HUDEP-2 (cell line): ENCODE data around the gene KCNJ9.
"Not testable (repeated sequence)": the region's sequence is repeated elsewhere in the genome, so short reads cannot be mapped to it uniquely, and the experiment has no call there.

Experiments used
- DNase-seq, 76 experiments: peaks; one replicate each; lab custom pipeline; 2025; ENCODE audit not compliant: unreplicated experiment in 76 of 76; lab: John Stamatoyannopoulos, UW

KCNJ9 gene

DNA sequence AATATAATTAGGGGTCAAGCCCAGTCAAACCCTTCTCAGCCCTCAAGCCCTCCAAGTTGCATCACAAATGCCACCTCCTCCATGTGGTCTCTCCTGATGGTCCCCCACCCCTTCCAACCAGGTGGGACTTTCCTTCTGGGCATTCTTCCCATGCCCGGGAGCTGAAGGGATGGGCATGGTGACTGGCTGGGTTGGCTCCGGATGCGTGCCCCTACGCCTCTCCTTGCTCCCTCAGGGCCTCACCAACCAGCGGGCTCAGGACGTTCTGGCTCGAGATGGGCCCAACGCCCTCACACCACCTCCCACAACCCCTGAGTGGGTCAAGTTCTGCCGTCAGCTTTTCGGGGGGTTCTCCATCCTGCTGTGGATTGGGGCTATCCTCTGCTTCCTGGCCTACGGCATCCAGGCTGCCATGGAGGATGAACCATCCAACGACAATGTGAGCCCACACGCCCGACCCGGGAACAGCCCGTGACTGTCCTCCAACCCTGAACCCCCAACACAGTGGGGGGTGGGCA is 41.7 kb downstream of the KCNJ9 start:
- no peak for DNase-seq

- DNase-seq: no peak
Observed at GRCh38 chr1:160123726-160124125, 42.4 kb downstream of the KCNJ9 start.

DNA sequence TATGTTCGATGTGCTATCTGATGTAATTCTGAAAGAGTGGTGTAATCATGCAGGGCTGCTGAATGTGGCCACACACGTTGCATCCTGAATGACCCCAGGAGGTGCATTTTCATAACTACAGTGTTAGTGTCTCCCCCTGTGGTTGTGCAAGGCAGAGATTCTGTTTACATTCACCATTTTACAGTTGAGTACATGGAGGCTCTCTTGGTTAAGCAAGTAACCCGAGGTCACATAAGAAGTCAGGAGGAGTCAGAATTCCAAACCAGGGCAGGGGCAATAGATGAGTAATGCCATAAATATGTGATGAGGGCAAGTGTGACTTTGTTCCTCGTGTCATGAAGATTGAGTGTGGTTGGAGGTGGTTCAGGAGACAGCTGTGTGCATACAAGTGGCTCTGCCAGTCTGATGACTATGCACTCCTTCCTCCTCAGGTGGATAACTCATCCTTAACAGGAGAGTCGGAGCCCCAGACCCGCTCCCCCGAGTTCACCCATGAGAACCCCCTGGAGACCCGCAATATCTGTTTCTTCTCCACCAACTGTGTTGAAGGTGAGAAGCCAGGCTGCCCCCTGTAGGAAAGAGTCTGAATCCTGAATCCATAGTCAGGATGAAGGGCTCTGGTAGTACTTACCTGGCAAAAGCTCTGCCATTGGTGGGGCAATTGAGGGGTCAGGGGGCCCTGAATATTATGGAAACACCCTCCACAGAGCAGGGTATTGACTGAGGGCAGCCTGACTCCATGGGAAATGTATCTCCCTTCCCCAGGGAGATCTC is 43.6 kb downstream of the KCNJ9 start:
- no peak for DNase-seq

DNA sequence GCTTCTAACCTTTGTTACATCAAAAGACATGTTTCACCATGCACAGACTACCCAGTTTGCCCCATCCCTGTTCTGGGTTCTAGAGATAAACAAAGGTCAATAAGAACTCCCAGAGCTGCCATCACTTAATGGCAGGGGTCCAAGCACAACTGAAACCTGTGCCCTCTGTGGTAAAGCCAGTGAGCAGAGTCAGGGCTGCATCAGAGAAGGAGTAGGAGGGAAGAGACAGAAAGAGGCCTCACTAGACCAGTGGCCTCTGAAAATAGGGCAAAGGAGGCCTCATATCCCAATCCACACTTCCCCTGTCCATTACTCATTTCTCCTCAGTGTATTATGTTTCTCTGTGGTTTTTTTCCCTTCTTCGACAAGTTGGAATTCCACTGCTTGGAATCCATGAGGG is 44.4 kb downstream of the KCNJ9 start:
- no peak for DNase-seq

DNA sequence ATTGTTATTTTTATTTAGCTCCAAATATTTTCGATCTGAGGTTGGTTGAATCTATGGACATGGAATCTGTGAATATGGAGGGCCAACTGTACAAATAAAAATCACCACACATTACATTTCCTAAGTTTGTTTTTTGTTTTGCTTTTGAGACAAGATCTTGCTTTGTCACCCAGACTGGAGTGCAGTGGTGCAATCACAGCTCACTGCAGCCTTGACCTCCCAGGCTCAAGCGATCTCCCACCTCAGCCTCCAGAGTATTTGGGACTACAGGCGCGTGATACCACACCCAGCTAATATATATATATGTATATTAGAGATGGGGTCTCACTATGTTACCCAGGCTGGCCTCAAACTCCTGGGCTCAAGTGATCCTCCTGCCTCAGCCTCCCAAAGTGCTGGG is 45.0 kb downstream of the KCNJ9 start:
- not testable (repeated sequence) for DNase-seq

- DNase-seq: no peak
Observed at GRCh38 chr1:160127381-160127780, 46.0 kb downstream of the KCNJ9 start.

GRCh38 chr1:160127865-160128523 is 46.7 kb downstream of the KCNJ9 start:
- DNase-seq: no peak

GRCh38 chr1:160128636-160129035 is 47.3 kb downstream of the KCNJ9 start:
- no peak for DNase-seq

- DNase-seq: no peak
Observed at GRCh38 chr1:160129046-160129445, 47.7 kb downstream of the KCNJ9 start.

DNA sequence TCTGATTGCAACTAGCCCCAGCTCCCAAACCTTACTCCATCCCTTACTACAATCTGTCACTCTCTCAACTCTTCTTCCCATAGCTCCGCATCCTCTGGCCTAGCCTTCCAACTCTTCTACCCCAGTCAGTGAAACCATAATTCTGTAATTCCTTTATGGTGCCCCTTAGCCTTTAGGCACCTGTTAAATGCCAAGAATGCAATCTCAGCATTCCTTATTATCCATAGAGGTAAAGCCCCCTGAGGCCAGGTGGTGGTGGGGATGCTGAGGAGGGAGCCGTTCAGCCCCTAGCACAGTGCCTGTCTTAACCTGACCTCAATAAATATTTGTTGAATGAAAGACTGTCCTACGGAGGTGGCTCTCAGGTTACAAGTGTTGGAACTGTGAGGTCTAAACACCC is 48.2 kb downstream of the KCNJ9 start:
- DNase-seq: no peak

- DNase-seq: no peak
Observed at GRCh38 chr1:160129966-160130365, 48.6 kb downstream of the KCNJ9 start.

- DNase-seq: no peak
Observed at GRCh38 chr1:160130486-160130885, 49.1 kb downstream of the KCNJ9 start.

- no peak for DNase-seq
Observed at GRCh38 chr1:160130939-160131338, 49.6 kb downstream of the KCNJ9 start.

DNA sequence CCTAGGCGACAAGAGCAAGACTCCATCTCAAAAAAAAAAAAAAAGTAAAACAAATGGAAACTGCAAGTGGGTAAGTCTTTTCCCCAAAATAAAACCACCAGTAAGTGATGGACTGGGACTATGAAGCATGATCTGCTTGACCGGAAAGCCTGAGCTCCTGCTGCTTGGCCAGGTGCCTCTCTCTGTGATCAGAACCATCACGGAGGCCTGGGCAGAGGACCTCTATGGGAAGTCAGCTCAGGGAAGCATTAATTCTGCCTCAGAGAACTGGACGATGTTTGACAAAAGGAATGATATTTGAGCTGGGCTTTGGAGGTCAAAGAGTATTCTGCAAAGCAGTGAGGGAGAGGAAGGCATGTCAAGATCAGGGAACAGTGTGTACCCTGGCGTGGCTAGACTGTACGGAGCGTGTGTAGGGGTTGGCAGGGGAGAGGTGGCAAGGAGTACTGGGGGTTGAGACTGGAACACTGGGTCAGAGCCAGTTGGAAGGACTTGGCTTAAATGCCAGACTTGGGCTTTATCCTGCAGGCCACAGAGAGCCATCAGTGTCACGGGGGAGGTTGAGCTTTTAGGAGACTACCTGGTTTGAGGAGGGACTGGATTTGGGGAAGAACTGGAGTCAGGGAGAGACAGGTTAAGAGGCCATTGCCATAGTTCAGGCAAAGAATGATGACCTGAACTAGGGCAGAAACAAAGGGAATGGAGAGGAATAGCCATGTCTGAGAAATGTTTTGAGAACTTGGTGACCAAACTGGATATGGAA is 50.6 kb downstream of the KCNJ9 start:
- no peak for DNase-seq

DNA sequence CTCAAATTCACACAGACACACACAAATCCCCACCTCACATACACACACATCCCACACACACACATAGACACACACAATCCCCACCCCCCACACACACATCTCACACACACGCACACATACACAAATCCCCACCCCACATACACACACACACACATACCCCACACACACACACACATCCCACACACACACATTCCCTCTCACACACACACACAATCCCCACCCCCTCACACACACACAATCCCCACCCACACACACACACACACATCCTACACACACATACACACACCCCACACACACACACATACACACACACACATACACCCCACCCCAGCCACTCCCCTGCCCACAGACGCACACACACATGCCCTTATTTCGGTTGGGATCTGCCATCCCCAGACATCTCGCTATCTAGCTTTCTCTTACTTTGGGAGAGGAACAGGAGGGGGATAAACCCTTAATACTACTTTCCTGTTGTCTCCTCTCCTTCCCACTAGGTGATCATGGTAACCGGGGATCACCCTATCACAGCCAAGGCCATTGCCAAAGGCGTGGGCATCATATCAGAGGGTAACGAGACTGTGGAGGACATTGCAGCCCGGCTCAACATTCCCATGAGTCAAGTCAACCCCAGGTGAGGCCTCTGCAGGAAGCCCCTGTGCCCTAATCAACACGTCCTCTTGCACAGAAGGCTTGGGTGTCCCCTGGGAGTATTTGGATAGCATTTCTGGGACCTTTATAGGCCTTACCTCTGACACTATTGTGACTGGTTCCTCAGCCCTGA is 52.8 kb downstream of the KCNJ9 start:
- no peak for DNase-seq

GRCh38 chr1:160134791-160135572 is 53.6 kb downstream of the KCNJ9 start:
- DNase-seq: no peak

- DNase-seq: no peak
Observed at GRCh38 chr1:160136121-160136925, 55.0 kb downstream of the KCNJ9 start.

DNA sequence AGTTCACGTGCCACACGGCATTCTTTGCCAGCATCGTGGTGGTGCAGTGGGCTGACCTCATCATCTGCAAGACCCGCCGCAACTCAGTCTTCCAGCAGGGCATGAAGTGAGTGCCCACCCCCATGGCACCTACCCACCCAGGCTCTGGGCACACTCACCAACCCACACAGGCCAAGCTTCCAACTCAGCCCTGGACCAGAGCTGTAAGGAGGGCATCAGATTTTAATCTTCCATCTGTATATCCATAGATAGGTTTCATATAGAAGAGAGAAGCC is 55.5 kb downstream of the KCNJ9 start:
- no peak for DNase-seq

DNA sequence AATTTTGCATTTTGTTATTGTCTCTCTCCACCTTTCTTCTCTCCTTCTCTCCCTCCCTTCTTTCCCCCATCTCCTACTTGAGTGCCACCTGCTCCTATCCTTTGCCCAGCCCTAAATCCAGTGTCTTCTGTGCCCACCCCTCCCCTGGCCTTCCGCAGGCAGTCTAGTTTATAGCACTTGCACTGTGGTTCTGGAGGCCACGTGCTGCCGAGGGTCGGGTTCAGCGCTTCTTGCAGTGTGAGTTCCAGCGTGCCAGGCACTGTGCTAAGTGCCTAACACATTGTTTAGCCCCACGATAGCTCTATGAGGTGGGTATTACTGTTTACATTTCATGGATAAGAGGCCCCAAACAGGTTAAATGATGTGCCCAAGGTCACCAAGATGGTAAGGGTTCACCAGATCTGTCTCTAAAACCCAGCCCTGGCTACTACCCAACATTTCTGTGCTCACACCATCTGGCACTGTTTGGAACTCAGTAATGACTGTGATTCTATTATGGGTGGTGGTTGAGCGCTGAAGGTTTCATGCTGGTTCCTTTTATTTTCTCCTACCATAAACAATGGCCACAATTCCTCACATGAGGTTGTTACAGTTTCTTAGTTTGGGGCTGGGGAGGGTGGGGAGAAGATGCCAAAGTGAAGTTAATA is 56.0 kb downstream of the KCNJ9 start:
- DNase-seq: no peak
